ENCODE measurements around the gene VAMP4.

GRCh38 chr1:171744986-171745385 is 3.1 kb upstream of the VAMP4 start:
- TF ChIP-seq CTCF (IDR thresholded peaks at IDR 0.05 in 8 of 11, conservative IDR thresholded peaks at IDR 0.05 in 3 of 11) (no peak), POLR2AphosphoS5 (IDR thresholded peaks at IDR 0.05) (no peak), POLR2A (IDR thresholded peaks at IDR 0.05) (no peak)
